Upper lobe of right lung (tissue), 1 donor: ENCODE data around the gene COPZ2. TPM values are rescaled to one million over a fixed set of nuclear protein-coding genes. Genes with fewer than 3 reads are reported as not detected.
"Not testable (repeated sequence)": the region's sequence is repeated elsewhere in the genome, so short reads cannot be mapped to it uniquely, and the experiment has no call there.

ENCODE experiments used
- ATAC-seq: fragments of 200-7000 bp; cut with Tn5 transposase; one replicate; pipeline ENCODE4 v1.9.1; 2020; ENCODE audit warnings: mild to moderate bottlenecking, moderate library complexity
- DNase-seq: peaks from one replicate; pipeline ENCODE4 v3.0.0-alpha.2; 2020
- H3K27ac ChIP-seq: fragments of 200-600 bp; one replicate; pipeline ENCODE4 v1.8.0; 2022
- H3K27me3 ChIP-seq: fragments of 200-600 bp; one replicate; pipeline ENCODE4 v1.8.0; 2022; ENCODE audit warnings: mild to moderate bottlenecking
- H3K36me3 ChIP-seq: fragments of 200-600 bp; one replicate; pipeline ENCODE4 v1.8.0; 2022
- H3K4me1 ChIP-seq: fragments of 200-600 bp; one replicate; pipeline ENCODE4 v1.8.0; 2022
- H3K4me3 ChIP-seq: fragments of 200-600 bp; one replicate; pipeline ENCODE4 v1.8.0; 2022; ENCODE audit warnings: mild to moderate bottlenecking
- H3K9me3 ChIP-seq: fragments of 200-600 bp; one replicate; pipeline ENCODE4 v1.8.0; 2022
- CTCF ChIP-seq: fragments of 200-600 bp; IDR thresholded peaks from one replicate; pipeline ENCODE4 v1.8.0; 2022; ENCODE audit warnings: antibody characterized with exemption
- intact Hi-C: fragments of 100-400 bp; cut with DNase I; formaldehyde crosslinking; loops from one replicate; pipeline ENCODE4 v1.11.0; 2022
- long read RNA-seq: library from polyadenylated mRNA; unstranded; transcript quantifications from one replicate; pipeline ENCODE4 v2.0.0, GENCODE V29; 2021
- total RNA-seq: library from RNA; stranded (reverse); fragmentation: NEBNext Ultra II Directional; extraction: Animal tissue kit (Norgen Biotek cat#: 25700); gene quantifications from one replicate; pipeline ENCODE4 v1.2.1, GENCODE V29; 2021
- donor health status: DM: no; HTN: yes; CAD: no; lungs with severe emphysema.

Gene COPZ2
- total RNA-seq = 24.5 TPM
- long read RNA-seq, transcript COPZ2-210 (9 exons, 895 nt) = major isoform, 12 of 27 reads
- long read RNA-seq, partial matches to known transcripts = 4 of 27 reads
- long read RNA-seq, other reads (novel, unspliced or antisense) = 11 of 27 reads

DNA sequence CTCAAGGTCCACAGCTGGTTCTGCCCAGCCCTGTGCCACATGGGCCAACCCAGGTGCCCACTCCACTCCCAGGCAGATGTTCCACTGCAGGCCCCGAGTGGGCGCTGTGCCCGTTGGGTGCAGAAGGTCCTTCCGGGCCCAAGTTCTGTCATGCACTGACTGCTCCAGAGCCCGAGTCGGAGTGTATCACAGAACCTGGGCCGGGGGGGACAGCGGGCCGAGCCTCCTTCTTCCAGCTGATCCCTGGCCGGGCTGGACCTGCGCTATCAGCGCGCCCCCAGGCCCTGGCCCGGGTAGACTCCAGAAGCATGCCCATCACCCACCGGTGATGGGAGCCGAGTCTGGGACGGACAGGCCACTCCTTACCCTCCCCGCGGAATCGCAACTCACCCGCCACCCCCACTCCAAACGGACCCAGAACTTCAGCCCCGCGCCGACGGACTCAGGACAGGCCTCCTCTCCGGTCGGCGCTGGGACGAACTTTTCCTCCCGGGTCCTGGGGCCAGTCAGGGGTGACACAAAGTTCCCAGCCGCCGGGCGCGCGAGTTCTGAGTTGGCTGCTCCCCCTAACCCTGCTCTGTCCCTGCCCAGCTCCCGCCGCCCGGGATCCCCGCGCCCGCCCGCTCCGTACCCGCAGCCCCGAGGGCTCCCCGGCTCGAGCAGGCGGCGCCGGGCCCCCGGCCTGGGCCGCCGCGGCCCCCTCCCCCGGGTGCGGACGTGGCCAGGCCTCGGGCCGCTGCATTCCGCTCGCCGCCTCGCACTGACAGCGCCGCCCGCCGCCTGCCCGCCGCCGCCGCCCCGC is at the start of gene COPZ2:
Gene COPZ2, minus strand, starts transcription at position 762 of the 802 bp plus-strand sequence. Its CDS starts 20 bp downstream, at position 742.
- intact Hi-C loops = no loop called here
- H3K27me3 ChIP-seq = no peaks in the 10 kb centered on the region
- no peaks in the 10 kb centered on the region for H3K9me3 ChIP-seq
- peak; percentile 87 for DNase-seq
- ATAC-seq = peak; percentile 95
- TF ChIP-seq CTCF = peak; percentile 66
- H3K27ac ChIP-seq = peak within 1 kb of the TSS; percentile 60
- H3K4me1 ChIP-seq = peaks cover 12% of the 10 kb centered on the region
- H3K4me3 ChIP-seq = peak within 1 kb of the TSS; percentile 74
- no peaks in the 10 kb centered on the region for H3K36me3 ChIP-seq

- no peaks in the 10 kb centered on the region for H3K36me3 ChIP-seq
- no peak for ATAC-seq
- intact Hi-C loops = loop anchor here (10.0 kb wide), 1 partner anchor 50 kb away; no protein-coding TSS in a partner anchor
Measured at GRCh38 chr17:48084932-48085331, 47.3 kb upstream of the COPZ2 start.

DNA sequence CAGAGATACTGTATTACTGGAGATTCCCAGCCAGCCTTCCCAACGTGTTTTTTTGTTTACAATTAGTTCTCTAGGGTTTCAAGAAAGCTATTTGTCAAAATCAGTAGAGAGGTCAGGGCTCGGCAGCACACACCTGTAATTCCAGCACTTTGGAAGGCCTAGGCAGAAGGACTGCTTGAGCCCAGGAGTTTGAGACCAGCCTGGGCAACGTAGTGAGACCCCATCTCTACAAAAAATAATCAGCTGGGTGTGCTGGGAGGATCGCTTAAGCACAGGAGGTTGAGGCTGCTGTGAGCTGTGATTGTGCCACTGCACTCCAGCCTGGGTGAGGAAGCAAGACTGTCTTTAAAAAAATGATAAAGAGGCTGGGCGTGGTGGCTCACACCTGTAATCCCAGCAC is 44.3 kb upstream of the COPZ2 start:
- Histone ChIP-seq H3K9me3 (no peaks in the 10 kb centered on the region), H3K27me3 (no peaks in the 10 kb centered on the region), H3K4me3 (no peak overlapping the region), H3K27ac (no peak overlapping the region), H3K4me1 (no peaks in the 10 kb centered on the region), H3K36me3 (no peaks in the 10 kb centered on the region)
- intact Hi-C loops = loop anchor here (10.0 kb wide), 1 partner anchor 53 kb away; no protein-coding TSS in a partner anchor
- DNase-seq = no peak
- no peak for TF ChIP-seq CTCF
- no peak for ATAC-seq

More at GRCh38 chr17:48084932-48085331, 47.3 kb upstream of the COPZ2 start:
- Histone ChIP-seq H3K27me3 (no peaks in the 10 kb centered on the region), H3K4me3 (no peak overlapping the region), H3K4me1 (no peaks in the 10 kb centered on the region), H3K9me3 (no peaks in the 10 kb centered on the region), H3K27ac (no peak overlapping the region)
- no peak for DNase-seq
- no peak for TF ChIP-seq CTCF

GRCh38 chr17:48077152-48077551 is 39.6 kb upstream of the COPZ2 start:
- H3K27me3 ChIP-seq, H3K4me1 ChIP-seq, ATAC-seq, H3K4me3 ChIP-seq, DNase-seq, intact Hi-C loops, H3K27ac ChIP-seq, H3K9me3 ChIP-seq: not testable (repeated sequence)
- peaks cover 25% of the 10 kb centered on the region for H3K36me3 ChIP-seq

- intact Hi-C loops = loop anchor here (5.0 kb wide), 1 partner anchor 47 kb away; no protein-coding TSS in a partner anchor
- Histone ChIP-seq H3K4me1 (no peaks in the 10 kb centered on the region), H3K4me3 (no peak overlapping the region)
Measured at GRCh38 chr17:48074322-48075081, 36.9 kb upstream of the COPZ2 start.

GRCh38 chr17:48073566-48074094 is 36.0 kb upstream of the COPZ2 start:
- intact Hi-C loops = loop anchor here (5.0 kb wide), 1 partner anchor 46 kb away; no protein-coding TSS in a partner anchor

More at GRCh38 chr17:48074322-48075081, 36.9 kb upstream of the COPZ2 start:
- peak; percentile 79 for TF ChIP-seq CTCF
- DNase-seq (peak; percentile 15), ATAC-seq (peak; percentile 93)
- Histone ChIP-seq H3K27ac (no peak overlapping the region), H3K9me3 (no peaks in the 10 kb centered on the region), H3K36me3 (peaks cover 50% of the 10 kb centered on the region), H3K27me3 (no peaks in the 10 kb centered on the region)

GRCh38 chr17:48072811-48073210 is 35.2 kb upstream of the COPZ2 start:
- not testable (repeated sequence) for H3K4me1 ChIP-seq, DNase-seq, H3K4me3 ChIP-seq, H3K27ac ChIP-seq, H3K9me3 ChIP-seq, H3K27me3 ChIP-seq, ATAC-seq
- peaks cover 62% of the 10 kb centered on the region for H3K36me3 ChIP-seq
- intact Hi-C loops = loop anchor here (5.0 kb wide), 1 partner anchor 46 kb away; no protein-coding TSS in a partner anchor

More at GRCh38 chr17:48073566-48074094, 36.0 kb upstream of the COPZ2 start:
- H3K27me3 ChIP-seq, H3K4me1 ChIP-seq, H3K4me3 ChIP-seq, H3K9me3 ChIP-seq, ATAC-seq, H3K27ac ChIP-seq: not testable (repeated sequence)
- DNase-seq = peak; percentile 7
- peaks cover 56% of the 10 kb centered on the region for H3K36me3 ChIP-seq
